ENCODE results near the gene RASD1.

- TF ChIP-seq CTCF (IDR thresholded peaks at IDR 0.05) (no peak), POLR2A (IDR thresholded peaks at IDR 0.05) (no peak), EP300 (IDR thresholded peaks at IDR 0.05) (no peak)
Observed at GRCh38 chr17:17514361-17514992, 18.3 kb upstream of the RASD1 start.
